ENCODE data around the gene ABCA2. TPM values are rescaled to one million over a fixed set of nuclear protein-coding genes. Genes with fewer than 3 reads are reported as not detected.
A peak's percentile ranks its signal among the peaks of the same experiment; 100 is the strongest.
"Not testable (repeated sequence)": the region's sequence is repeated elsewhere in the genome, so short reads cannot be mapped to it uniquely, and the experiment has no call there.

Gene ABCA2
- total and polyA plus RNA-seq, 8 donors: 7.3 to 385 (median 44.2) TPM

- no peaks in the 10 kb centered on the region for H3K36me3 ChIP-seq
- intact Hi-C loops (cut with DNase I; ENCODE audit: low total_unique reads): no loop called here
- H3K9me3 ChIP-seq: no peaks in the 10 kb centered on the region
- TF ChIP-seq POLR2A (IDR thresholded peaks at IDR 0.05): no peak
- TF ChIP-seq CTCF (IDR thresholded peaks at IDR 0.05): peak in 6 of 7 experiments; percentile 86 to 100 (median 98)
- TF ChIP-seq POLR2AphosphoS5 (IDR thresholded peaks at IDR 0.05): peak in 1 of 3 donors; percentile 66
- H3K4me3 ChIP-seq: no peak overlapping the region
- H3K27ac ChIP-seq: no peak overlapping the region
- peak; percentile 77 to 85 for DNase-seq
- H3K4me1 ChIP-seq: peaks cover under 1 to 35% (median 21%) of the 10 kb centered on the region in 4 donors
- H3K27me3 ChIP-seq: peaks cover 0 to 22% (median 5%) of the 10 kb centered on the region in 3 donors
- WGBS, 5 donors: 47 to 55% (median 52%) methylated on average over 44 to 55 of the region's 55 CpGs
Observed at GRCh38 chr9:137064027-137064879, 36.2 kb upstream of the ABCA2 start.

GRCh38 chr9:137063311-137064026, 35.4 kb upstream of the ABCA2 start:
- TF ChIP-seq POLR2A (IDR thresholded peaks at IDR 0.05): no peak
- TF ChIP-seq POLR2AphosphoS5 (IDR thresholded peaks at IDR 0.05): no peak
- no peak for TF ChIP-seq CTCF (IDR thresholded peaks at IDR 0.05)
- no peak for TF ChIP-seq EP300 (IDR thresholded peaks at IDR 0.05)
- Histone ChIP-seq H3K27ac (no peak overlapping the region), H3K4me3 (no peak overlapping the region), H3K4me1 (peaks cover 0 to 28% (median 17%) of the 10 kb centered on the region in 4 donors), H3K27me3 (peaks cover 0 to 14% (median 0%) of the 10 kb centered on the region in 3 donors), H3K9me3 (no peaks in the 10 kb centered on the region), H3K36me3 (no peaks in the 10 kb centered on the region)
- intact Hi-C loops (cut with DNase I; ENCODE audit: low total_unique reads): no loop called here
- DNase-seq: no peak
- WGBS, 5 donors: 73 to 88% (median 83%) methylated on average over 11 to 26 of the region's 26 CpGs

GRCh38 chr9:137062798-137063197, 34.8 kb upstream of the ABCA2 start:
- 80 to 92% (median 87%) methylated on average over 1 to 7 of the region's 9 CpGs for WGBS, 5 donors
- H3K4me3 ChIP-seq; H3K27ac ChIP-seq; DNase-seq; H3K9me3 ChIP-seq; H3K27me3 ChIP-seq; intact Hi-C loops (cut with DNase I; ENCODE audit: low total_unique reads); H3K36me3 ChIP-seq: not testable (repeated sequence)
- peaks cover 0 to 25% (median 15%) of the 10 kb centered on the region in 4 donors for H3K4me1 ChIP-seq

GRCh38 chr9:137062384-137062783, 34.3 kb upstream of the ABCA2 start:
- intact Hi-C loops (cut with DNase I; ENCODE audit: low total_unique reads): no loop called here
- H3K36me3 ChIP-seq: no peaks in the 10 kb centered on the region
- no peak for TF ChIP-seq POLR2A (IDR thresholded peaks at IDR 0.05)
- no peak for TF ChIP-seq CTCF (IDR thresholded peaks at IDR 0.05)
- H3K9me3 ChIP-seq: no peaks in the 10 kb centered on the region
- peaks cover 0 to 8% (median 0%) of the 10 kb centered on the region in 3 donors for H3K27me3 ChIP-seq
- 80 to 89% (median 85%) methylated on average over 15 of the region's 15 CpGs for WGBS, 5 donors
- peaks cover 0 to 27% (median 18%) of the 10 kb centered on the region in 4 donors for H3K4me1 ChIP-seq
- no peak for DNase-seq
- no peak overlapping the region for H3K4me3 ChIP-seq
- no peak overlapping the region for H3K27ac ChIP-seq

Measured in stomach (tissue), 9 donors.